K562 (cell line): ENCODE data around the gene CTBP2. TPM values are rescaled to one million over a fixed set of nuclear protein-coding genes. Genes with fewer than 3 reads are reported as not detected.

Experiments
- ATF4 ChIP-seq: fragments of 450-650 bp; formaldehyde crosslinking; IDR thresholded peaks from 2 replicates; pipeline ENCODE4 v1.4.0; 2022; ENCODE audit warnings: mild to moderate bottlenecking, moderate library complexity
- BRD9 ChIP-seq: fragments of 450-650 bp; IDR thresholded peaks from 2 replicates; pipeline ENCODE4 v1.6.1; 2018; ENCODE audit warnings: low read depth; ENCODE audit not compliant: partially characterized antibody
- CCAR2 ChIP-seq: fragments of 200-400 bp; formaldehyde crosslinking; IDR thresholded peaks from 2 replicates; pipeline ENCODE4 v1.6.1; 2017; ENCODE audit warnings: mild to moderate bottlenecking, low read depth, low read length
- CGGBP1 ChIP-seq: fragments of 250-450 bp; sonication (Bioruptor Pico); IDR thresholded peaks from 2 replicates; pipeline ENCODE4 v1.9.0; 2021; ENCODE audit warnings: mild to moderate bottlenecking
- CTBP1 ChIP-seq: fragments of 450-650 bp; IDR thresholded peaks from 2 replicates; pipeline ENCODE4 v1.6.1; 2016; ENCODE audit warnings: borderline replicate concordance
- ETV6 ChIP-seq, 3 experiments: fragments of 150-350 bp in 1 of 3; sonication (generic) in 1 of 3; formaldehyde crosslinking in 1 of 3; IDR thresholded peaks; 2 replicates each; pipeline versions ENCODE4 v1.6.1 to v1.8.0; 2014 to 2022; ENCODE audit warnings: borderline replicate concordance in 2 of 3, low read depth in 2 of 3, antibody characterized with exemption in 1 of 3, low read length in 1 of 3, mild to moderate bottlenecking in 1 of 3, missing genetic modification reagents in 1 of 3
- HDAC1 ChIP-seq, 2 experiments: fragments of 450-650 bp; IDR thresholded peaks; 2 replicates each; pipeline ENCODE4 v1.6.1; 2016 to 2017; ENCODE audit warnings: inconsistent platforms in 1 of 2, mild to moderate bottlenecking in 1 of 2, moderate library complexity in 1 of 2
- HDAC2 ChIP-seq: fragments of 450-650 bp; IDR thresholded peaks from 2 replicates; pipeline ENCODE4 v1.6.1; 2016; ENCODE audit warnings: mild to moderate bottlenecking
- HMGXB4 ChIP-seq: sonication (generic); formaldehyde crosslinking; IDR thresholded peaks from 2 replicates; pipeline ENCODE4 v1.8.1; 2023; ENCODE audit warnings: mild to moderate bottlenecking, missing genetic modification reagents
- KDM4B ChIP-seq, 2 experiments: fragments of 450-650 bp in 1 of 2; sonication (generic) in 1 of 2; IDR thresholded peaks; 2 replicates each; pipeline ENCODE4 v1.6.1; 2016 to 2017; ENCODE audit warnings: borderline replicate concordance in 2 of 2, antibody characterized with exemption in 1 of 2, low read depth in 1 of 2, mild to moderate bottlenecking in 1 of 2
- MIER1 ChIP-seq: fragments of 450-650 bp; IDR thresholded peaks from 2 replicates; pipeline ENCODE4 v1.6.1; 2016; ENCODE audit warnings: antibody characterized with exemption, mild to moderate bottlenecking, low read depth
- POLR2A ChIP-seq: fragments of 450-650 bp; conservative IDR thresholded peaks from 2 replicates; pipeline ENCODE4 v1.6.1; 2016
- SMARCE1 ChIP-seq: fragments of 450-650 bp; IDR thresholded peaks from 2 replicates; pipeline ENCODE4 v1.7.1; 2016; ENCODE audit warnings: mild to moderate bottlenecking
- SRSF1 ChIP-seq: fragments of 200-400 bp; formaldehyde crosslinking; IDR thresholded peaks from 2 replicates; pipeline ENCODE4 v1.6.1; 2017; ENCODE audit warnings: mild to moderate bottlenecking, low read depth, low read length, moderate library complexity
- TAF9B ChIP-seq: fragments of 450-650 bp; IDR thresholded peaks from 2 replicates; pipeline ENCODE4 v1.6.1; 2018; ENCODE audit warnings: mild to moderate bottlenecking; ENCODE audit not compliant: partially characterized antibody
- TOE1 ChIP-seq, 2 experiments: fragments of 450-650 bp in 1 of 2; sonication (generic) in 1 of 2; formaldehyde crosslinking in 1 of 2; IDR thresholded peaks; 2 replicates each; pipeline versions ENCODE4 v1.7.1 to v1.8.0; 2016 to 2022; ENCODE audit warnings: borderline replicate concordance in 2 of 2, mild to moderate bottlenecking in 2 of 2, antibody characterized with exemption in 1 of 2, inconsistent platforms in 1 of 2, low read depth in 1 of 2, missing genetic modification reagents in 1 of 2, moderate library complexity in 1 of 2
- ZNF76 ChIP-seq: fragments of 250-450 bp; sonication (Bioruptor Pico); IDR thresholded peaks from 2 replicates; pipeline ENCODE4 v1.4.0; 2020; ENCODE audit warnings: mild to moderate bottlenecking, moderate library complexity, borderline replicate concordance
- polyA plus RNA-seq, 8 experiments: library from polyadenylated mRNA; depleted of rRNA in 4 of 8; stranded (reverse) in 5 of 8; unstranded in 3 of 8; fragments of >200 nt; fragmentation: Nextera tagmentation in 2 of 8; fragmentation: Illumina TruSeq in 1 of 8; extraction: Ambion mirVana in 2 of 8; extraction: Trizol in 1 of 8; gene quantifications; 2 replicates each; pipeline versions ENCODE4 v1.2.1 to v1.2.3, GENCODE V29; 2011 to 2014; ENCODE audit warnings: inconsistent platforms in 1 of 8, missing spikeins in 1 of 8
- total RNA-seq, 7 experiments: library from RNA; depleted of rRNA in 6 of 7; stranded (reverse); fragments of >200 nt in 6 of 7; fragmentation: Illumina TruSeq in 2 of 7; extraction: Trizol in 2 of 7; gene quantifications; 2 replicates each; pipeline versions ENCODE4 v1.2.1 to v1.2.3, GENCODE V29; 2011 to 2021; ENCODE audit warnings: low replicate concordance in 1 of 7
- TF ChIP-seq, protein P1 (sequence below): sonication (generic); formaldehyde crosslinking; IDR thresholded peaks from 2 replicates; pipeline ENCODE4 v1.5.0; 2020; ENCODE audit warnings: missing genetic modification reagents
- TF ChIP-seq, protein P2 (sequence below): fragments of 450-650 bp; IDR thresholded peaks from 2 replicates; pipeline ENCODE4 v1.6.1; 2017; ENCODE audit warnings: antibody characterized with exemption, mild to moderate bottlenecking

The CTBP2 gene
- total and polyA plus RNA-seq, 9 of the 15 experiments (the other 6 are each of a cell fraction or from before 2014, with no cell fraction given), result 1.3 to 8.8 (median 5.1) TPM

DNA sequence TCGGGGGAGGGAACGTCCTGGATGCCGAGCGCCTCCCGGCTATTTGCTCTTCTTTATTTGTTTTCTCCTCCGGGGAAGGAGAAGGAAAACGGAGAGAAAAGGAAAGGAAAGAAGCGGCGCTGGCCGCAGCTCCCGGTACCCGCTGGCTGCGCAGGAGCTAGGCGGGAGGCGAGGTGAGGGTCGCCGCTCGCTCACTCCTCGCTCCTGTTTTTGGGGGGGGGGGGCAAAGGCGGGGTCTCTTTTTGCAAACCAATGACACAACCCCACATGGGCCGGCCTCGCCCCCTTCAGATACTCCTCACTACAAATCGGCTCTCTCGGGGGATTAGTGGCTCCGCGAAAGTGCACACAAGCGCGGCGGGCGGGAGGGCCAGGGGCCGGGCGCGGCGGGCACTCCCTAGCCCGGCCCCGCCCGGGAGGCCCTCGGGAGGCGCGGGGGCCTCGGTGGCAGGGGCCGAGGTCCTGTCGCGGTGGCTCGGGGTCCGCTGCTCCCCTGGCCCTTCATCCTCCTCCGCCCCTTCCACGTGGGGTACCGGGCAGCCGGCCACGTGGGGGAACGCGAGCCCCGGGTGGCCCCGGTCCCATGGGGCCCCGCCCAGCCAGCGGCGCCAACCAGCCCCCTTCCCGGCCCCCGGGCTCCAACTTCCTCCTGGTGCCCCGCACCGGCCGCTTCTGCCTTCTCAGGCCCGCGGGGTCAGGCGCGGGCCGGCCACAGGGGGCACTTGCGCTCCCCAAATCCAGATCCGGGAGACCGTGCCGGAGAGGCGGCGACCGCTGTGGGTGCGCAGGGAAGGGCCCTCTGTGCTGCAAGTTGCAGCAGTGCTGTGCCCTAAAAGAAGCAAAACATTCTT, 718 bp upstream of the CTBP2 start (continued):
- TF ChIP-seq HDAC1 (IDR thresholded peaks at IDR 0.05) (peak in 1 of 2 experiments; percentile 54; a peak in 2 of 4 replicates), KDM4B (IDR thresholded peaks at IDR 0.05; ENCODE audit: borderline replicate concordance in 2 of 2, low read depth in 1 of 2) (no peak), SRSF1 (no peak), CTBP1 (peak; percentile 64), HMGXB4 (CRISPR knock-in tag) (0 out of 2 replicates have a peak, but pooled peaks have one; percentile 62), CCAR2 (no peak), HDAC2 (no peak), ATF4 (CRISPR knock-in tag) (no peak), SMARCE1 (no peak), POLR2A (peak; percentile 38), TAF9B (no peak), BRD9 (no peak), ZNF76 (CRISPR knock-in tag) (no peak), TOE1 (IDR thresholded peaks at IDR 0.05; ENCODE audit: borderline replicate concordance) (no peak), TOE1 (CRISPR knock-in tag; IDR thresholded peaks at IDR 0.05; ENCODE audit: borderline replicate concordance, low read depth) (no peak), ETV6 (IDR thresholded peaks at IDR 0.05; ENCODE audit: borderline replicate concordance in 1 of 2, low read depth in 2 of 2, low read length in 1 of 2) (no peak), ETV6 (CRISPR knock-in tag; IDR thresholded peaks at IDR 0.05; ENCODE audit: borderline replicate concordance) (no peak), CGGBP1 (no peak), MIER1 (no peak)
- TF ChIP-seq, protein P1, sequence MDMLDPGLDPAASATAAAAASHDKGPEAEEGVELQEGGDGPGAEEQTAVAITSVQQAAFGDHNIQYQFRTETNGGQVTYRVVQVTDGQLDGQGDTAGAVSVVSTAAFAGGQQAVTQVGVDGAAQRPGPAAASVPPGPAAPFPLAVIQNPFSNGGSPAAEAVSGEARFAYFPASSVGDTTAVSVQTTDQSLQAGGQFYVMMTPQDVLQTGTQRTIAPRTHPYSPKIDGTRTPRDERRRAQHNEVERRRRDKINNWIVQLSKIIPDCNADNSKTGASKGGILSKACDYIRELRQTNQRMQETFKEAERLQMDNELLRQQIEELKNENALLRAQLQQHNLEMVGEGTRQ (CRISPR knock-in tag), result peak; percentile 54
- TF ChIP-seq, protein P2, sequence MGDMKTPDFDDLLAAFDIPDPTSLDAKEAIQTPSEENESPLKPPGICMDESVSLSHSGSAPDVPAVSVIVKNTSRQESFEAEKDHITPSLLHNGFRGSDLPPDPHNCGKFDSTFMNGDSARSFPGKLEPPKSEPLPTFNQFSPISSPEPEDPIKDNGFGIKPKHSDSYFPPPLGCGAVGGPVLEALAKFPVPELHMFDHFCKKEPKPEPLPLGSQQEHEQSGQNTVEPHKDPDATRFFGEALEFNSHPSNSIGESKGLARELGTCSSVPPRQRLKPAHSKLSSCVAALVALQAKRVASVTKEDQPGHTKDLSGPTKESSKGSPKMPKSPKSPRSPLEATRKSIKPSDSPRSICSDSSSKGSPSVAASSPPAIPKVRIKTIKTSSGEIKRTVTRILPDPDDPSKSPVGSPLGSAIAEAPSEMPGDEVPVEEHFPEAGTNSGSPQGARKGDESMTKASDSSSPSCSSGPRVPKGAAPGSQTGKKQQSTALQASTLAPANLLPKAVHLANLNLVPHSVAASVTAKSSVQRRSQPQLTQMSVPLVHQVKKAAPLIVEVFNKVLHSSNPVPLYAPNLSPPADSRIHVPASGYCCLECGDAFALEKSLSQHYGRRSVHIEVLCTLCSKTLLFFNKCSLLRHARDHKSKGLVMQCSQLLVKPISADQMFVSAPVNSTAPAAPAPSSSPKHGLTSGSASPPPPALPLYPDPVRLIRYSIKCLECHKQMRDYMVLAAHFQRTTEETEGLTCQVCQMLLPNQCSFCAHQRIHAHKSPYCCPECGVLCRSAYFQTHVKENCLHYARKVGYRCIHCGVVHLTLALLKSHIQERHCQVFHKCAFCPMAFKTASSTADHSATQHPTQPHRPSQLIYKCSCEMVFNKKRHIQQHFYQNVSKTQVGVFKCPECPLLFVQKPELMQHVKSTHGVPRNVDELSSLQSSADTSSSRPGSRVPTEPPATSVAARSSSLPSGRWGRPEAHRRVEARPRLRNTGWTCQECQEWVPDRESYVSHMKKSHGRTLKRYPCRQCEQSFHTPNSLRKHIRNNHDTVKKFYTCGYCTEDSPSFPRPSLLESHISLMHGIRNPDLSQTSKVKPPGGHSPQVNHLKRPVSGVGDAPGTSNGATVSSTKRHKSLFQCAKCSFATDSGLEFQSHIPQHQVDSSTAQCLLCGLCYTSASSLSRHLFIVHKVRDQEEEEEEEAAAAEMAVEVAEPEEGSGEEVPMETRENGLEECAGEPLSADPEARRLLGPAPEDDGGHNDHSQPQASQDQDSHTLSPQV, result no peak
